Left lung (tissue), 10 donors: ENCODE data around the gene GMIP. TPM values are rescaled to one million over a fixed set of nuclear protein-coding genes. Genes with fewer than 3 reads are reported as not detected.
A peak's percentile ranks its signal among the peaks of the same experiment; 100 is the strongest.
"Not testable (repeated sequence)": the region's sequence is repeated elsewhere in the genome, so short reads cannot be mapped to it uniquely, and the experiment has no call there.

ENCODE experiments used
- ATAC-seq: fragments of 200-7000 bp; cut with Tn5 transposase; one replicate; pipeline ENCODE4 v1.9.1; 2020; ENCODE audit warnings: moderate library complexity
- DNase-seq, 4 donors: peaks; one replicate each; pipeline ENCODE4 v3.0.0-alpha.2; 2013 to 2020
- H3K27ac ChIP-seq, 2 donors: fragments of 200-600 bp; sonication (generic) in 1 of 2; one replicate each; pipeline versions ENCODE4 v1.5.0 to v1.8.0; 2020 to 2021
- H3K27me3 ChIP-seq, 2 donors: fragments of 200-600 bp; sonication (generic) in 1 of 2; one replicate each; pipeline versions ENCODE4 v1.5.0 to v1.8.0; 2020 to 2021
- H3K36me3 ChIP-seq, 2 donors: fragments of 200-600 bp; sonication (generic) in 1 of 2; one replicate each; pipeline versions ENCODE4 v1.5.0 to v1.8.0; 2020 to 2021
- H3K4me1 ChIP-seq, 2 donors: fragments of 200-600 bp; one replicate each; pipeline ENCODE4 v1.8.0; 2021
- H3K4me3 ChIP-seq, 2 donors: fragments of 200-600 bp; sonication (generic) in 1 of 2; one replicate each; pipeline versions ENCODE4 v1.5.0 to v1.8.0; 2020 to 2021; ENCODE audit warnings: mild to moderate bottlenecking in 1 of 2
- H3K9me3 ChIP-seq, 2 donors: fragments of 200-600 bp; sonication (generic) in 1 of 2; one replicate each; pipeline versions ENCODE4 v1.5.0 to v1.8.0; 2020 to 2021
- intact Hi-C, 2 donors: fragments of 100-400 bp; cut with DNase I; formaldehyde crosslinking; loops; one replicate each; pipeline versions ENCODE4 v1.11.2 to v1.14.2; 2022
- polyA plus RNA-seq, 6 donors: library from polyadenylated mRNA; unstranded; fragments of 120-200 nt; gene quantifications; one replicate each; pipeline ENCODE4 v1.2.1, GENCODE V29; 2013; ENCODE audit not compliant: insufficient read length in 6 of 6
- total RNA-seq, 2 donors: library from RNA; stranded (reverse); fragmentation: NEBNext Ultra II Directional; extraction: Animal tissue kit (Norgen Biotek cat#: 25700); gene quantifications; one replicate each; pipeline ENCODE4 v1.2.1, GENCODE V29; 2021
- TF ChIP-seq, protein P1 (sequence below), 2 donors: fragments of 200-600 bp; sonication (generic) in 1 of 2; IDR thresholded peaks; one replicate each; pipeline versions ENCODE4 v1.5.0 to v1.8.0; 2021; ENCODE audit warnings: antibody characterized with exemption in 2 of 2
- donor health status: DM: no; HTN: yes; CAD: no.
- donor health status: DM: no; HTN: no; CAD: no.

The GMIP gene
- total and polyA plus RNA-seq, 8 donors = 9.1 to 57.2 (median 11.1) TPM

GRCh38 chr19:19615086-19615485 is 28.4 kb downstream of the GMIP start:
- H3K27ac ChIP-seq = no peak overlapping the region
- H3K4me3 ChIP-seq = no peak overlapping the region
- H3K36me3 ChIP-seq = no peaks in the 10 kb centered on the region
- H3K9me3 ChIP-seq = no peaks in the 10 kb centered on the region
- DNase-seq (peak in 1 of 4 donors; percentile 1), ATAC-seq (no peak)
- TF ChIP-seq, protein P1, sequence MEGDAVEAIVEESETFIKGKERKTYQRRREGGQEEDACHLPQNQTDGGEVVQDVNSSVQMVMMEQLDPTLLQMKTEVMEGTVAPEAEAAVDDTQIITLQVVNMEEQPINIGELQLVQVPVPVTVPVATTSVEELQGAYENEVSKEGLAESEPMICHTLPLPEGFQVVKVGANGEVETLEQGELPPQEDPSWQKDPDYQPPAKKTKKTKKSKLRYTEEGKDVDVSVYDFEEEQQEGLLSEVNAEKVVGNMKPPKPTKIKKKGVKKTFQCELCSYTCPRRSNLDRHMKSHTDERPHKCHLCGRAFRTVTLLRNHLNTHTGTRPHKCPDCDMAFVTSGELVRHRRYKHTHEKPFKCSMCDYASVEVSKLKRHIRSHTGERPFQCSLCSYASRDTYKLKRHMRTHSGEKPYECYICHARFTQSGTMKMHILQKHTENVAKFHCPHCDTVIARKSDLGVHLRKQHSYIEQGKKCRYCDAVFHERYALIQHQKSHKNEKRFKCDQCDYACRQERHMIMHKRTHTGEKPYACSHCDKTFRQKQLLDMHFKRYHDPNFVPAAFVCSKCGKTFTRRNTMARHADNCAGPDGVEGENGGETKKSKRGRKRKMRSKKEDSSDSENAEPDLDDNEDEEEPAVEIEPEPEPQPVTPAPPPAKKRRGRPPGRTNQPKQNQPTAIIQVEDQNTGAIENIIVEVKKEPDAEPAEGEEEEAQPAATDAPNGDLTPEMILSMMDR (IDR thresholded peaks at IDR 0.05) = no peak
- intact Hi-C loops = no loop called here
- peaks cover 0 to 13% of the 10 kb centered on the region in 2 donors for H3K4me1 ChIP-seq
- peaks cover 0 to 12% of the 10 kb centered on the region in 2 donors for H3K27me3 ChIP-seq

GRCh38 chr19:19613506-19613905 is 30.0 kb downstream of the GMIP start:
- peaks cover 0 to 6% of the 10 kb centered on the region in 2 donors for H3K4me1 ChIP-seq
- no peaks in the 10 kb centered on the region for H3K36me3 ChIP-seq
- intact Hi-C loops = no loop called here
- H3K27ac ChIP-seq = no peak overlapping the region
- H3K9me3 ChIP-seq = no peaks in the 10 kb centered on the region
- peak in 1 of 4 donors; percentile 6 for DNase-seq
- TF ChIP-seq, protein P1 (IDR thresholded peaks at IDR 0.05) = no peak
- no peak overlapping the region for H3K4me3 ChIP-seq
- peaks cover 0 to 12% of the 10 kb centered on the region in 2 donors for H3K27me3 ChIP-seq
- ATAC-seq = peak; percentile 35

DNA sequence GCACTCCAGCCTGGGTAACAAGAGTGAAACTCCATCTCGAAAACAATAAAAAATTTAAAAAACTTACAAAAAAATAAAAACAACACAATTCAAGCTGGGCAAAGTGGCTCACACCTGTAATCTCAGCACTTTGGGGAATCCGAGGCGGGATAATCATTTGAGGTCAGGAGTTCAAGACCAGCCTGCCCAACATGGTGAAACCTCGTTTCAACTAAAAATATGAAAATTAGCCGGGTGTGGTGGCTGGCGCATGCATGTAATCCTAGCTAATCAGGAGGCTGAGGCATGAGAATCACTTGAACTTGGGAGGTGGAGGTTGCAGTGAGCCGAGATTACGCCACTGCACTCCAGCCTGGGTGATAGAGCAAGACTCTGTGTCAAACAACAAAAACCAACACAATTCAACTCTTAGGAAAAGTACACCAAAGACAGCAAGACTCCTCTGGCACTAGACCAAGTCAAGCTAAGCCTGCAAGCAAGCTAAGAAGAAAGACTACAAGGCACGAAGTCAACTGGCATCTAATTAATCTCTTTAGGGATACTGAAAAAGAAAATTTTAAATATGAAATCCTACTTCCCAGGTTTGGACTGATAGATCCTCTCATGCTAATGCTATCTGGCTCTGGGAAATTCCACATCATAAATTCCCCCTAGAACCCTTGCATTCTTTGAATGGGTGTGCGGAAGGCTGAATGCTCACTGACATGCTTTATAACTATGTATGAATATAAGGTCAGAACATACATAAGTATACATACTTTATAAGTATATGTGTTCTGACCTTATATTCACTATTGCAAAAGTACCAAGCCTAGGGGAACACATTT is 32.9 kb downstream of the GMIP start:
- Histone ChIP-seq H3K4me3 (no peak overlapping the region), H3K4me1 (no peaks in the 10 kb centered on the region), H3K36me3 (no peaks in the 10 kb centered on the region), H3K27me3 (no peaks in the 10 kb centered on the region), H3K9me3 (no peaks in the 10 kb centered on the region), H3K27ac (no peak overlapping the region)
- ATAC-seq (no peak), DNase-seq (peak in 1 of 4 donors; percentile 8)
- TF ChIP-seq, protein P1 (IDR thresholded peaks at IDR 0.05) = no peak
- intact Hi-C loops = no loop called here

- ATAC-seq, H3K4me1 ChIP-seq, H3K36me3 ChIP-seq, H3K4me3 ChIP-seq, intact Hi-C loops, H3K9me3 ChIP-seq, H3K27me3 ChIP-seq, H3K27ac ChIP-seq: not testable (repeated sequence)
- DNase-seq = peak in 1 of 4 donors; percentile 24
These were observed 36.8 kb downstream of the GMIP start for GRCh38 chr19:19606686-19607085.

DNA sequence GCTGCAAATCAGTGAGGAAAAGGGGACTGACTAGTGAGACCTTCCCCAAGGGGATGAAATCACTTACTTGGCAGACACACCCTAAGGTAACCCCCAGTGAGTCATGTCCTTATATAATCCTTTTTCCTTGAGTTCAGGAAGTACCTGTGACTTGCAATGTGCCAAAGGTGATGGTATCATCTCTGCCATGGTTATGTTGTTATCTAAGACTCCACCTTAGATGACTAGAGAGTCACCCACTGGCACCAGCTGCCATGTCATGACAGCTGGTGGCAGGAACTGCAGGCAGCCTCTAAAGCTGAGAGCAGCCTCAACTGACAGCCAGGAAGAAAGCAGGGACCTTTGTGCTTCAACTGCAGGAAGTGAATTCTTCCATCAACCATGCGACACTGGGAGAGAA is 37.4 kb downstream of the GMIP start:
- Histone ChIP-seq H3K36me3 (no peaks in the 10 kb centered on the region), H3K9me3 (no peaks in the 10 kb centered on the region), H3K4me3 (no peak overlapping the region), H3K27me3 (no peaks in the 10 kb centered on the region), H3K27ac (no peak overlapping the region), H3K4me1 (no peaks in the 10 kb centered on the region)
- TF ChIP-seq, protein P1 (IDR thresholded peaks at IDR 0.05) = no peak
- intact Hi-C loops = no loop called here
- DNase-seq = peak in 1 of 4 donors; percentile 6
- peak; percentile 42 for ATAC-seq
